GM13976 (cell line): ENCODE results near the gene ICE2.

Experiments used
- DNase-seq: peaks from one replicate; pipeline ENCODE4 v3.0.0; 2012; ENCODE audit warnings: low spot score
- CTCF ChIP-seq: IDR thresholded peaks from 2 replicates; pipeline ENCODE4 v1.5.1; 2012; ENCODE audit warnings: borderline replicate concordance, mild to moderate bottlenecking; ENCODE audit not compliant: insufficient read depth; ENCODE audit errors: extremely low read depth, missing control alignments, control extremely low read depth
- in situ Hi-C: fragments of 300-500 bp; cut with MboI; formaldehyde crosslinking; loops from one replicate; pipeline ENCODE4 v1.12.0; 2022; ENCODE audit warnings: low sequenced_read_pairs, mixed read lengths, inconsistent platforms; ENCODE audit not compliant: unreplicated experiment

The ICE2 gene

GRCh38 chr15:60423537-60423936 is 55.4 kb downstream of the ICE2 start:
- TF ChIP-seq CTCF, result no peak
- in situ Hi-C loops, result no loop called here
- no peak for DNase-seq

- DNase-seq, result no peak
- TF ChIP-seq CTCF, result no peak
- in situ Hi-C loops, result no loop called here
Observed at GRCh38 chr15:60421544-60421943, 57.4 kb downstream of the ICE2 start.

GRCh38 chr15:60420203-60420716 is 58.7 kb downstream of the ICE2 start:
- no peak for TF ChIP-seq CTCF
- in situ Hi-C loops, result no loop called here
- DNase-seq, result no peak

- in situ Hi-C loops, result no loop called here
- no peak for TF ChIP-seq CTCF
- DNase-seq, result no peak
Observed at GRCh38 chr15:60419753-60420152, 59.2 kb downstream of the ICE2 start.

- DNase-seq, result no peak
- in situ Hi-C loops, result no loop called here
- TF ChIP-seq CTCF, result no peak
Observed at GRCh38 chr15:60418096-60418495, 60.8 kb downstream of the ICE2 start.

GRCh38 chr15:60417112-60417511 is 61.8 kb downstream of the ICE2 start:
- no peak for TF ChIP-seq CTCF
- DNase-seq, result no peak
- in situ Hi-C loops, result no loop called here

GRCh38 chr15:60416484-60416883 is 62.5 kb downstream of the ICE2 start:
- in situ Hi-C loops, result no loop called here
- no peak for TF ChIP-seq CTCF
- no peak for DNase-seq
